ENCODE measurements around the gene ZNF723.

GRCh38 chr19:22783651-22784410 is 48.3 kb upstream of the ZNF723 start, which contains the start of gene ZNF99:
- TF ChIP-seq, protein P1, sequence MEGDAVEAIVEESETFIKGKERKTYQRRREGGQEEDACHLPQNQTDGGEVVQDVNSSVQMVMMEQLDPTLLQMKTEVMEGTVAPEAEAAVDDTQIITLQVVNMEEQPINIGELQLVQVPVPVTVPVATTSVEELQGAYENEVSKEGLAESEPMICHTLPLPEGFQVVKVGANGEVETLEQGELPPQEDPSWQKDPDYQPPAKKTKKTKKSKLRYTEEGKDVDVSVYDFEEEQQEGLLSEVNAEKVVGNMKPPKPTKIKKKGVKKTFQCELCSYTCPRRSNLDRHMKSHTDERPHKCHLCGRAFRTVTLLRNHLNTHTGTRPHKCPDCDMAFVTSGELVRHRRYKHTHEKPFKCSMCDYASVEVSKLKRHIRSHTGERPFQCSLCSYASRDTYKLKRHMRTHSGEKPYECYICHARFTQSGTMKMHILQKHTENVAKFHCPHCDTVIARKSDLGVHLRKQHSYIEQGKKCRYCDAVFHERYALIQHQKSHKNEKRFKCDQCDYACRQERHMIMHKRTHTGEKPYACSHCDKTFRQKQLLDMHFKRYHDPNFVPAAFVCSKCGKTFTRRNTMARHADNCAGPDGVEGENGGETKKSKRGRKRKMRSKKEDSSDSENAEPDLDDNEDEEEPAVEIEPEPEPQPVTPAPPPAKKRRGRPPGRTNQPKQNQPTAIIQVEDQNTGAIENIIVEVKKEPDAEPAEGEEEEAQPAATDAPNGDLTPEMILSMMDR (IDR thresholded peaks at IDR 0.05): no peak
- no peak for TF ChIP-seq POLR2A (IDR thresholded peaks at IDR 0.05)

All from ovary (tissue), 3 donors.